H1 (cell line): ENCODE results near the gene PRG2. TPM values are rescaled to one million over a fixed set of nuclear protein-coding genes. Genes with fewer than 3 reads are reported as not detected.

Source experiments
- CTCF ChIA-PET: fragments of 300-600 bp; sonication (Branson Sonifier 250); formaldehyde crosslinking; loops from one replicate; lab custom pipeline; 2021; ENCODE audit not compliant: partially characterized antibody; lab: Charles Lee
- POLR2A ChIA-PET: fragments of 300-600 bp; sonication (Branson Sonifier 250); formaldehyde crosslinking; loops from one replicate; lab custom pipeline; 2021; ENCODE audit warnings: inconsistent platforms; ENCODE audit not compliant: partially characterized antibody; lab: Charles Lee
- DNase-seq, 2 experiments: peaks; one replicate each; pipeline versions ENCODE4 v3.0.0 to v3.0.0-alpha.2; 2010 to 2022; ENCODE audit warnings: low spot score in 2 of 2, low read depth in 1 of 2, mixed read lengths in 1 of 2
- FAIRE-seq: peaks from 2 replicates; lab custom pipeline; 2011; peaks lifted over from hg19 to GRCh38; lab: Jason Lieb, UNC
- H2AFZ ChIP-seq: 2 replicates; pipeline ENCODE4 v1.8.1; 2012; ENCODE audit warnings: low read length, inconsistent platforms
- H2AK5ac ChIP-seq: 2 replicates; pipeline ENCODE4 v1.6.1; 2013; ENCODE audit warnings: low read depth, low read length
- H2BK120ac ChIP-seq: replicated peaks from 2 replicates; pipeline ENCODE3; 2013; ENCODE audit warnings: low read depth, low read length, inconsistent platforms
- H2BK12ac ChIP-seq: 2 replicates; pipeline ENCODE4 v1.6.1; 2013; ENCODE audit warnings: low read depth, low read length
- H2BK15ac ChIP-seq: 2 replicates; pipeline ENCODE4 v1.6.1; 2013; ENCODE audit warnings: low read length
- H2BK20ac ChIP-seq: 2 replicates; pipeline ENCODE4 v1.6.1; 2013; ENCODE audit warnings: low read length
- H2BK5ac ChIP-seq: 2 replicates; pipeline ENCODE4 v1.6.1; 2013; ENCODE audit warnings: low read depth, low read length
- H3K14ac ChIP-seq: 2 replicates; pipeline ENCODE4 v1.6.1; 2013; ENCODE audit warnings: inconsistent platforms; ENCODE audit not compliant: insufficient read length
- H3K18ac ChIP-seq: 2 replicates; pipeline ENCODE4 v1.6.1; 2013; ENCODE audit warnings: low read length; ENCODE audit errors: extremely low read depth
- H3K23ac ChIP-seq: 2 replicates; pipeline ENCODE4 v1.6.1; 2013; ENCODE audit warnings: inconsistent platforms; ENCODE audit not compliant: insufficient read length
- H3K23me2 ChIP-seq: 2 replicates; pipeline ENCODE4 v1.6.1; 2013; ENCODE audit warnings: low read depth, low read length
- H3K27ac ChIP-seq: 2 replicates; pipeline ENCODE4 v1.6.1; 2011; ENCODE audit warnings: low read depth, low read length, inconsistent platforms
- H3K27me3 ChIP-seq, 4 experiments: replicated peaks in 1 of 4; 1 replicate in 1 of 4; 2 replicates in 3 of 4; pipeline versions ENCODE4 v1.6.1 to v1.8.1; 2011 to 2013; ENCODE audit warnings: low read length in 3 of 4, mild to moderate bottlenecking in 3 of 4, inconsistent platforms in 2 of 4, mixed read lengths in 2 of 4, moderate library complexity in 1 of 4; ENCODE audit not compliant: control insufficient read depth in 3 of 4, insufficient read depth in 3 of 4; ENCODE audit errors: extremely low read depth in 1 of 4
- H3K36me3 ChIP-seq, 4 experiments: 2 replicates each; pipeline versions ENCODE4 v1.6.1 to v1.8.1; 2011 to 2013; ENCODE audit warnings: mild to moderate bottlenecking in 4 of 4, low read length in 3 of 4, moderate library complexity in 2 of 4, control low read depth in 1 of 4, inconsistent platforms in 1 of 4; ENCODE audit not compliant: insufficient read depth in 4 of 4, control insufficient read depth in 2 of 4
- H3K4ac ChIP-seq: replicated peaks from 2 replicates; pipeline ENCODE3; 2013; ENCODE audit warnings: low read length, low read depth, mixed read lengths, inconsistent platforms; ENCODE audit not compliant: insufficient read length
- H3K4me1 ChIP-seq, 4 experiments: replicated peaks in 1 of 4; 1 replicate in 1 of 4; 2 replicates in 3 of 4; pipeline versions ENCODE4 v1.6.1 to v1.8.1; 2011 to 2013; ENCODE audit warnings: low read length in 3 of 4, inconsistent platforms in 2 of 4, mixed read lengths in 1 of 4; ENCODE audit not compliant: insufficient read depth in 4 of 4, control insufficient read depth in 3 of 4
- H3K4me2 ChIP-seq, 2 experiments: 2 replicates each; pipeline versions ENCODE4 v1.6.1 to v1.8.1; 2011 to 2013; ENCODE audit warnings: low read depth in 2 of 2, low read length in 2 of 2, control low read depth in 1 of 2, inconsistent platforms in 1 of 2, mild to moderate bottlenecking in 1 of 2; ENCODE audit not compliant: insufficient read depth in 1 of 2
- H3K4me3 ChIP-seq, 4 experiments: fragments of 200-600, 300-600 bp in 1 of 4; sonication (generic), shearing (Covaris generic), sonication (Bioruptor Twin) in 1 of 4; 2 replicates each; pipeline versions ENCODE4 v1.5.1 to v1.8.1; 2011 to 2016; ENCODE audit warnings: low read length in 4 of 4, low read depth in 3 of 4, control low read depth in 2 of 4, inconsistent platforms in 2 of 4, mild to moderate bottlenecking in 2 of 4, mixed read lengths in 1 of 4, moderate library complexity in 1 of 4; ENCODE audit not compliant: insufficient read depth in 2 of 4; ENCODE audit errors: extremely low read depth in 1 of 4
- H3K56ac ChIP-seq: replicated peaks from 2 replicates; pipeline ENCODE3; 2013; ENCODE audit warnings: low read depth, mild to moderate bottlenecking, mixed read lengths, low read length, inconsistent platforms; ENCODE audit not compliant: insufficient read length
- H3K79me1 ChIP-seq: 2 replicates; pipeline ENCODE4 v1.6.1; 2013; ENCODE audit warnings: low read depth, low read length, control low read depth
- H3K79me2 ChIP-seq, 2 experiments: 2 replicates each; pipeline versions ENCODE4 v1.6.1 to v1.8.1; 2012 to 2013; ENCODE audit warnings: low read length in 2 of 2, mild to moderate bottlenecking in 2 of 2, inconsistent platforms in 1 of 2; ENCODE audit not compliant: insufficient read depth in 2 of 2, control insufficient read depth in 1 of 2
- H3K9ac ChIP-seq, 4 experiments: replicated peaks in 1 of 4; 1 replicate in 1 of 4; 2 replicates in 3 of 4; pipeline versions ENCODE4 v1.6.1 to v1.8.1; 2011 to 2013; ENCODE audit warnings: low read depth in 3 of 4, low read length in 3 of 4, control low read depth in 2 of 4, mild to moderate bottlenecking in 2 of 4, moderate library complexity in 2 of 4, inconsistent platforms in 1 of 4; ENCODE audit errors: extremely low read depth in 1 of 4
- H3K9me3 ChIP-seq, 2 experiments: 2 replicates each; pipeline versions ENCODE4 v1.6.1 to v1.8.1; 2012 to 2013; ENCODE audit warnings: mild to moderate bottlenecking in 2 of 2, moderate library complexity in 2 of 2, control low read depth in 1 of 2, inconsistent platforms in 1 of 2, low read depth in 1 of 2, low read length in 1 of 2, mixed read lengths in 1 of 2; ENCODE audit not compliant: insufficient read depth in 2 of 2
- H4K20me1 ChIP-seq, 2 experiments: replicated peaks in 1 of 2; 2 replicates each; pipeline versions ENCODE3 to v1.8.1; 2011 to 2013; ENCODE audit warnings: inconsistent platforms in 2 of 2, low read length in 2 of 2, mild to moderate bottlenecking in 1 of 2; ENCODE audit not compliant: insufficient read depth in 2 of 2, control insufficient read depth in 1 of 2
- H4K5ac ChIP-seq: 2 replicates; pipeline ENCODE4 v1.6.1; 2013; ENCODE audit warnings: low read length, low read depth, mixed read lengths, inconsistent platforms; ENCODE audit not compliant: insufficient read length
- H4K8ac ChIP-seq: 2 replicates; pipeline ENCODE4 v1.8.0; 2013; ENCODE audit warnings: mild to moderate bottlenecking, moderate library complexity, low read length, inconsistent platforms; ENCODE audit not compliant: insufficient read depth; ENCODE audit errors: extremely low read depth
- H4K91ac ChIP-seq: replicated peaks from 2 replicates; pipeline ENCODE3; 2013; ENCODE audit warnings: low read length, mixed read lengths, inconsistent platforms; ENCODE audit not compliant: insufficient read length
- KDM1A ChIP-seq: fragments of 200-600, 300-600 bp; sonication (generic); IDR thresholded peaks from 2 replicates; pipeline ENCODE4 v1.7.1; 2016; ENCODE audit warnings: mild to moderate bottlenecking, low read length, borderline replicate concordance
- WGBS, 2 experiments: shearing (Covaris generic) in 1 of 2; methylation state at CpG; one replicate each; pipeline versions ENCODE4 v1.1.6 to v1.1.7; 2013 to 2015; ENCODE audit warnings: low lambda C conversion rate in 2 of 2, mixed read lengths in 2 of 2, inconsistent platforms in 1 of 2, low coverage in 1 of 2, missing lambda C conversion rate in 1 of 2; ENCODE audit not compliant: insufficient replicate concordance in 2 of 2, insufficient coverage in 1 of 2, insufficient read length in 1 of 2; ENCODE audit errors: extremely low coverage in 1 of 2, missing lambda C conversion rate in 1 of 2; 5-methylcytosine and 5-hydroxymethylcytosine counted together
- polyA plus RNA-seq, 7 experiments: library from polyadenylated mRNA; depleted of rRNA in 3 of 7; stranded (reverse) in 5 of 7; unstranded in 2 of 7; fragments of >200 nt in 5 of 7; fragments of 200-250 nt in 2 of 7; gene quantifications; 1 replicate in 5 of 7; 2 replicates in 1 of 7; 4 replicates in 1 of 7; pipeline versions ENCODE4 v1.2.1 to v1.2.3, GENCODE V29; 2011 to 2013; ENCODE audit warnings: missing spikeins in 2 of 7, mixed read lengths in 2 of 7
- total RNA-seq: library from RNA; stranded (reverse); fragmentation: NEBNext Ultra II Directional; extraction: Animal tissue kit (Norgen Biotek cat#: 25700); gene quantifications from 2 replicates; pipeline ENCODE4 v1.2.1, GENCODE V29; 2021
- TF ChIP-seq, protein P1 (sequence below), 3 experiments: IDR thresholded peaks; 1 replicate in 2 of 3; 2 replicates in 1 of 3; pipeline versions ENCODE4 v1.5.1 to v1.6.1; 2011; ENCODE audit warnings: low read length in 3 of 3, mild to moderate bottlenecking in 3 of 3, inconsistent platforms in 2 of 3, low read depth in 1 of 3, moderate library complexity in 1 of 3; ENCODE audit not compliant: insufficient read depth in 1 of 3; ENCODE audit errors: control extremely low read depth in 1 of 3

PRG2 gene
- total and polyA plus RNA-seq, 2 of the 8 experiments (the other 6 are each of a cell fraction or from before 2014, with no cell fraction given), result 0.32 TPM; not detected in 1

GRCh38 chr11:57344826-57345225 is 45.6 kb downstream of the PRG2 start:
- POLR2A ChIA-PET, result interaction anchor here (0.7 to 45.7 kb wide), 5 partner anchors 9 to 309 kb away, joined by 3 to 1279 read pairs (median 5); partner anchors contain the start of genes SSRP1 and TNKS1BP1
- Histone ChIP-seq H2AFZ (0 out of 2 replicates have a peak overlapping the region, but pooled peaks have one; percentile 88), H3K56ac (no peak overlapping the region), H4K20me1 (no peaks in the 10 kb centered on the region), H2AK5ac (no peak overlapping the region; the same call in 1 of the 2 replicates), H3K27ac (no peak overlapping the region), H3K14ac (no peak overlapping the region), H3K9ac (no peak overlapping the region), H3K9me3 (no peaks in the 10 kb centered on the region), H2BK120ac (no peak overlapping the region), H2BK5ac (no peak overlapping the region), H4K8ac (no peak overlapping the region; the same call in 1 of the 2 replicates), H4K5ac (peak overlapping the region; percentile 30), H3K18ac (no peak overlapping the region; the same call in 1 of the 2 replicates), H3K23ac (no peak overlapping the region), H3K4me3 (no peak overlapping the region), H3K4ac (peak overlapping the region; percentile 86), H3K4me1 (peaks cover 6 to 18% (median 8%) of the 10 kb centered on the region in 4 experiments; a peak in 6 of 7 replicates), H2BK20ac (no peak overlapping the region), H3K4me2 (no peak overlapping the region), H2BK12ac (peak overlapping the region; percentile 68), H4K91ac (peak overlapping the region; percentile 82), H3K27me3 (peaks cover 0 to 9% (median 5%) of the 10 kb centered on the region in 4 experiments; a peak in 4 of 7 replicates), H3K79me2 (no peaks in the 10 kb centered on the region), H2BK15ac (peak overlapping the region; percentile 37; the same call in 1 of the 2 replicates), H3K36me3 (no peaks in the 10 kb centered on the region), H3K23me2 (peaks cover 3% of the 10 kb centered on the region), H3K79me1 (no peaks in the 10 kb centered on the region)
- CTCF ChIA-PET, result interaction anchor here (0.9 to 6.3 kb wide), 11 partner anchors 12 to 185 kb away, joined by 3 to 49 read pairs (median 6); partner anchors contain the start of genes RTN4RL2 and TIMM10
- TF ChIP-seq, protein P1, sequence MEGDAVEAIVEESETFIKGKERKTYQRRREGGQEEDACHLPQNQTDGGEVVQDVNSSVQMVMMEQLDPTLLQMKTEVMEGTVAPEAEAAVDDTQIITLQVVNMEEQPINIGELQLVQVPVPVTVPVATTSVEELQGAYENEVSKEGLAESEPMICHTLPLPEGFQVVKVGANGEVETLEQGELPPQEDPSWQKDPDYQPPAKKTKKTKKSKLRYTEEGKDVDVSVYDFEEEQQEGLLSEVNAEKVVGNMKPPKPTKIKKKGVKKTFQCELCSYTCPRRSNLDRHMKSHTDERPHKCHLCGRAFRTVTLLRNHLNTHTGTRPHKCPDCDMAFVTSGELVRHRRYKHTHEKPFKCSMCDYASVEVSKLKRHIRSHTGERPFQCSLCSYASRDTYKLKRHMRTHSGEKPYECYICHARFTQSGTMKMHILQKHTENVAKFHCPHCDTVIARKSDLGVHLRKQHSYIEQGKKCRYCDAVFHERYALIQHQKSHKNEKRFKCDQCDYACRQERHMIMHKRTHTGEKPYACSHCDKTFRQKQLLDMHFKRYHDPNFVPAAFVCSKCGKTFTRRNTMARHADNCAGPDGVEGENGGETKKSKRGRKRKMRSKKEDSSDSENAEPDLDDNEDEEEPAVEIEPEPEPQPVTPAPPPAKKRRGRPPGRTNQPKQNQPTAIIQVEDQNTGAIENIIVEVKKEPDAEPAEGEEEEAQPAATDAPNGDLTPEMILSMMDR (IDR thresholded peaks at IDR 0.05; ENCODE audit: control extremely low read depth in 1 of 3, insufficient read depth in 1 of 3, low read depth in 1 of 3, low read length in 3 of 3), result peak in 2 of 3 experiments; percentile 2 to 13; a peak in 2 of 4 replicates
- TF ChIP-seq KDM1A, result no peak
- FAIRE-seq (no peak), DNase-seq (no peak)
- 94% methylated on average over 10 of the region's 10 CpGs; no CpG with 5 or more reads in 1 of the 2 experiments for WGBS, 2 experiments
